Fibroblast of the aortic adventitia (primary cell): ENCODE data around the gene PARL. TPM values are rescaled to one million over a fixed set of nuclear protein-coding genes. Genes with fewer than 3 reads are reported as not detected.

Source experiments
- DNase-seq: peaks from one replicate; pipeline ENCODE4 v3.0.0-alpha.2; 2010; ENCODE audit warnings: low read depth
- H3K4me3 ChIP-seq: 2 replicates; pipeline ENCODE4 v1.5.1; 2011; ENCODE audit warnings: low read depth, mild to moderate bottlenecking, control low read depth, low read length, moderate library complexity
- CTCF ChIP-seq: IDR thresholded peaks from 2 replicates; pipeline ENCODE4 v1.5.1; 2011; ENCODE audit warnings: mild to moderate bottlenecking, low read length, control low read depth, inconsistent platforms; ENCODE audit not compliant: insufficient read depth
- total RNA-seq: library from RNA; depleted of rRNA; stranded (reverse); fragments of >200 nt; gene quantifications from 2 replicates; pipeline ENCODE4 v1.2.3, GENCODE V29; 2012; ENCODE audit warnings: low replicate concordance

PARL gene
- total RNA-seq, 1 donor = 32.7 TPM

- peak; percentile 74 for DNase-seq
Measured at GRCh38 chr3:183802989-183803388, 81.7 kb downstream of the PARL start.

GRCh38 chr3:183801601-183802000 is 83.1 kb downstream of the PARL start:
- no peak for DNase-seq
- no peak overlapping the region for H3K4me3 ChIP-seq
- TF ChIP-seq CTCF = no peak

More at GRCh38 chr3:183802989-183803388, 81.7 kb downstream of the PARL start:
- TF ChIP-seq CTCF = no peak
- H3K4me3 ChIP-seq = no peak overlapping the region

- H3K4me3 ChIP-seq = no peak overlapping the region
- TF ChIP-seq CTCF = no peak
- no peak for DNase-seq
Measured at GRCh38 chr3:183800243-183800863, 84.3 kb downstream of the PARL start.

- DNase-seq = no peak
- no peak for TF ChIP-seq CTCF
- H3K4me3 ChIP-seq = no peak overlapping the region
Measured at GRCh38 chr3:183799461-183799860, 85.2 kb downstream of the PARL start.

GRCh38 chr3:183797996-183798395 is 86.7 kb downstream of the PARL start:
- no peak overlapping the region for H3K4me3 ChIP-seq
- DNase-seq = no peak
- TF ChIP-seq CTCF = no peak

- no peak overlapping the region for H3K4me3 ChIP-seq
- TF ChIP-seq CTCF = no peak
- no peak for DNase-seq
Measured at GRCh38 chr3:183796372-183796771, 88.3 kb downstream of the PARL start.

- no peak for DNase-seq
- TF ChIP-seq CTCF = no peak
- H3K4me3 ChIP-seq = no peak overlapping the region
Measured at GRCh38 chr3:183794452-183794851, 90.2 kb downstream of the PARL start.
